Measurements from ENCODE around the gene TNNC2.

DNA sequence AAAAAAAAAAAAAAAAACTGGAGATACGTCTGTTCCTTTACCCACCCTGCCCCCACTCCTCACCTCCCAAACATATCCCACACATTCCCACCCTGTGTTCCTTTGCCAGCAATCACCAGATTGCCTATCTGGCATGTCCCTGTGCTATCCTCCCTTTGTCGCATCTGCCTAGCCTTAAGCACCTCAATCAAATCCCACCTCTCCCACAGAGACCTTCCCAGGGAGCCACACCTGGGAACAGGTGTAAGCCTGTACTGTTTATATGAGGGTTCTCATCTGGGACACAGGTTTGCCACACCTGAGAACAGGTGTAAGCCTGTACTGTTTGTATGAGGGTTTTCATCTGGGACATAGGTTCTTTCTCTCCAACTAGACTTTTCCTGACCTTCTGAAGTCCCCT lies 52.2 kb downstream of the TNNC2 start:
- TF ChIP-seq FOXM1 (IDR thresholded peaks at IDR 0.05; ENCODE audit: low read depth) (no peak), FOXM1 (CRISPR knock-in tag; IDR thresholded peaks at IDR 0.05; ENCODE audit: low read depth) (no peak), RFX1 (IDR thresholded peaks at IDR 0.05) (no peak), EP300 (IDR thresholded peaks at IDR 0.05; ENCODE audit: low read length) (no peak), PHF8 (IDR thresholded peaks at IDR 0.05; ENCODE audit: borderline replicate concordance, low read length) (no peak)

All from K562 (cell line).